ENCODE results near the gene MIEF2.

The MIEF2 gene

DNA sequence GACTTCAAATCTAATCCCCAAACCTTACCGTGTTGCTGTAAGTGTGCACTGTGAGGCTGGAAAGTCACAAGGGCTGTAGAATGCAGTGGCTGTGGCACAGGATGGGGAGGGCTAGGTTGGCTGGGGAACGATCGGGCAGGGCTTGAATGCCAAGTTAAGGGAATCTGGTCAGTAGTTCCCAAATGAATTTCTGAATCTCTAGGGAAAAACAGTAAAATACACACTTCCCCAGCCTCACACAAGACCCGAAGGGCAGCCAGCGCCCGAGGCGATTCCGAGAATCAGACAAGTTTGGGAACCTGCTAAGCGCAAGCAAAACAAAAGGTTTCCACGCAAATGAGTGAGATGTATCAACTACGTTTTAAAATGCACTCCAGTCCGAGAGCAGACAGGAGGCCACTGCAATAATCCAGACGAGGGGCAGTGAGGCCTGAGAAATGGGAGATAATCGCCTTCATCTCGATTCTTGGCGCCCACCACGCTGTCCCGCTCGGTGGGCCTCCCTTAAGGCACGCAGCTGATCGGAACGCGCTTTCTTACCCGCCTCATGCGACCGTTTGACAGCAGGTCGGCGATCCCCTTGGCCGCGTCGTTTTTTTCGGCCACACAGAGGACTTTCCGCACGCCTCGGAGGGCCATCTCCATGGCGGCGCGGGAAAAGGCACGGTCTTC is 53.7 kb downstream of the MIEF2 start:
- Histone ChIP-seq H3K4me3 (ENCODE audit: low read length) (peak overlapping the region; percentile 95), H3K9me3 (ENCODE audit: control insufficient read depth, low read length) (no peaks in the 10 kb centered on the region), H3K27me3 (replicated peaks; ENCODE audit: control insufficient read depth, insufficient read depth, low read length) (no peaks in the 10 kb centered on the region), H3K9ac (ENCODE audit: low read length) (peak overlapping the region; percentile 95), H3K36me3 (ENCODE audit: control insufficient read depth, insufficient read depth, low read length, severe bottlenecking) (peaks cover 18% of the 10 kb centered on the region), H3K4me1 (ENCODE audit: control insufficient read depth, insufficient read depth, low read length) (peaks cover 43% of the 10 kb centered on the region)
- DNase-seq (ENCODE audit: low read depth) = peak; percentile 64

DNA sequence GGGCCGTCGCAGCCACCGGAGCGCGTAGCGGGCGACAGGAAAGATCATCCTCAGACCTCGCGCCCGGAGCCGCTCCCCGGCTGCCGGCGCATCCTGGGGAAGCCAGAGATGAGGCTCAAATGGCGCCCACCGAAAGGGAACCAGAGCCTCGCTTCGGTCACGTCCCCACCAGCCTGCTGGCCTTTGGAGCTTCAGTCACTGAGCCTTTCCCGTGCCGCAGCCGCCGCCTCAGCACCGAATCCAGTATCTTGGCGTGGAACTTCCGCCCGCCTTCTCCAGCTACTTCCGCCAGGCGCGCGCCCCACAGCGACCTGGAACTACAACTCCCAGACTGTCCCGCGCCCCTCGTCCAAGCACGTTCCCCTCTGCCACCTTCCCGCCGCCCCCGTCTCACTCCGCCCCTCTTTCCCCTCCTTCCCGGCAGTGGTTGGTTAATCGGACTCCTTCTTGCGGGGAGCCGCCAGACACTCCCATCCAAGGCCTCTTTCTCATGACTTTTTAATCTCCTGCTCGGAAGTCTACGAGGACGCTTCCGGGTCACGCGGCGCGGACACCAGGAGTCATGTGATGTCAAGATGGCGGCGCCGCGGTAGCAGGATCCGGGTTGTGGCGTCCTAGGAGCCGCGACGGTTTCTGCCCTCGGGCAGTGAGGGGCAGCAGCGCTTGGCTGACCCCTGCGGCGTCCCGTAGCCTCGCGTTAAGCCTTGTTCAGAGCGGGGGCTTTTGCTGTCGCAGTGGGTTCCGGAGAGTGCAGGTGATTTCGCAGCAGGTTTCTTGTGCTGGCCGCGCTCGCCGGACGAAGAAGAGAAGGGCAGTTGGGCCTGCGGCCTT is 54.5 kb downstream of the MIEF2 start, which contains the start of the genes SMCR8 and TOP3A:
Gene SMCR8 (plus strand): TSS at position 563 of the 831 bp plus-strand sequence. CDS start 497 bp downstream, outside the sequence.
Gene TOP3A (minus strand): TSS at position 264 of the 831 bp plus-strand sequence. CDS start 216 bp downstream, at position 48.
- peak; percentile 99 for DNase-seq (ENCODE audit: low read depth)
- H3K4me1 ChIP-seq (ENCODE audit: control insufficient read depth, insufficient read depth, low read length) = peaks cover 51% of the 10 kb centered on the region
- H3K36me3 ChIP-seq (ENCODE audit: control insufficient read depth, insufficient read depth, low read length, severe bottlenecking) = peaks cover 17% of the 10 kb centered on the region
- no peaks in the 10 kb centered on the region for H3K9me3 ChIP-seq (ENCODE audit: control insufficient read depth, low read length)
- peak within 1 kb of the TSS; percentile 95 for H3K9ac ChIP-seq (ENCODE audit: low read length)
- peak within 1 kb of the TSS; percentile 95 for H3K4me3 ChIP-seq (ENCODE audit: low read length)
- H3K27me3 ChIP-seq (replicated peaks; ENCODE audit: control insufficient read depth, insufficient read depth, low read length) = no peaks in the 10 kb centered on the region

DNA sequence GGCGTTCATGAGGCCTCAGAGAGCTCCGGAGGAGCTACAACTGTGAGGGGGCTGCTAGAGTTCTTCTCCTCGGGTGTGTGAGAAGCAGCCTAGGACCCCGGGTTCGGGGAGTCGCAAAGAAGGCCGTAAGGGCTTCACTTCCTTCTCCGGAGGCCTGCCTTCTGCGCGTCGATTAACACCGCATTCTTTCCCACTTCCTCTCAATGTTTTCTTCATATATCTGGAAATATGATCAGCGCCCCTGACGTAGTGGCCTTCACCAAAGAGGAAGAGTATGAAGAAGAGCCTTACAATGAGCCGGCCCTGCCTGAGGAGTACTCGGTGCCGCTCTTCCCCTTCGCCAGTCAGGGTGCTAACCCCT is 55.1 kb downstream of the MIEF2 start:
- peaks cover 17% of the 10 kb centered on the region for H3K36me3 ChIP-seq (ENCODE audit: control insufficient read depth, insufficient read depth, low read length, severe bottlenecking)
- peak overlapping the region; percentile 95 for H3K9ac ChIP-seq (ENCODE audit: low read length)
- DNase-seq (ENCODE audit: low read depth) = no peak
- H3K4me3 ChIP-seq (ENCODE audit: low read length) = peak overlapping the region; percentile 95
- no peaks in the 10 kb centered on the region for H3K9me3 ChIP-seq (ENCODE audit: control insufficient read depth, low read length)
- no peaks in the 10 kb centered on the region for H3K27me3 ChIP-seq (replicated peaks; ENCODE audit: control insufficient read depth, insufficient read depth, low read length)
- H3K4me1 ChIP-seq (ENCODE audit: control insufficient read depth, insufficient read depth, low read length) = peaks cover 57% of the 10 kb centered on the region

DNA sequence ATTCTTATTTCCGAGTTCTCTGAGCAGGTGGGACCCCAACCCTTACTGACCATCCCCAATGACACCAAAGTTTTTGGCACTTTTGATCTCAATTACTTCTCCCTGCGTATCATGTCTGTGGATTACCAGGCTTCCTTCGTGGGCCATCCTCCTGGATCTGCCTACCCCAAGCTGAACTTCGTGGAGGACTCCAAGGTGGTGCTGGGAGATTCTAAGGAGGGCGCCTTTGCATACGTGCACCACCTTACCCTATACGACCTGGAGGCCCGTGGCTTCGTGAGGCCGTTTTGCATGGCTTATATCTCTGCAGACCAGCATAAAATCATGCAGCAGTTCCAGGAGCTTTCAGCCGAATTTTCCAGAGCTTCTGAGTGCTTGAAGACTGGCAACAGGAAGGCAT is 55.5 kb downstream of the MIEF2 start:
- peak overlapping the region; percentile 95 for H3K4me3 ChIP-seq (ENCODE audit: low read length)
- DNase-seq (ENCODE audit: low read depth) = no peak
- H3K9ac ChIP-seq (ENCODE audit: low read length) = peak overlapping the region; percentile 95
- H3K27me3 ChIP-seq (replicated peaks; ENCODE audit: control insufficient read depth, insufficient read depth, low read length) = no peaks in the 10 kb centered on the region
- peaks cover 60% of the 10 kb centered on the region for H3K4me1 ChIP-seq (ENCODE audit: control insufficient read depth, insufficient read depth, low read length)
- no peaks in the 10 kb centered on the region for H3K9me3 ChIP-seq (ENCODE audit: control insufficient read depth, low read length)
- peaks cover 17% of the 10 kb centered on the region for H3K36me3 ChIP-seq (ENCODE audit: control insufficient read depth, insufficient read depth, low read length, severe bottlenecking)
